Breast epithelium (tissue), 4 donors: ENCODE results near the gene LIPK. TPM values are rescaled to one million over a fixed set of nuclear protein-coding genes. Genes with fewer than 3 reads are reported as not detected.
"Not testable (repeated sequence)": the region's sequence is repeated elsewhere in the genome, so short reads cannot be mapped to it uniquely, and the experiment has no call there.

Experiments
- DNase-seq, 2 donors: peaks; one replicate each; pipeline ENCODE4 v3.0.0-alpha.2; 2019; ENCODE audit warnings: low spot score in 2 of 2
- H3K27ac ChIP-seq, 2 donors: fragments of 200-600 bp; sonication (generic) in 1 of 2; one replicate each; pipeline ENCODE4 v1.5.1; 2016 to 2019; ENCODE audit warnings: mild to moderate bottlenecking in 1 of 2
- H3K27me3 ChIP-seq, 2 donors: fragments of 200-600 bp; sonication (generic) in 1 of 2; one replicate each; pipeline versions ENCODE4 v1.5.1 to v1.6.0; 2017 to 2019; ENCODE audit warnings: control low read depth in 1 of 2, mild to moderate bottlenecking in 1 of 2
- H3K36me3 ChIP-seq: fragments of 200-600 bp; one replicate; pipeline ENCODE4 v1.5.1; 2019
- H3K4me1 ChIP-seq, 2 donors: fragments of 200-600 bp; sonication (generic); one replicate each; pipeline ENCODE4 v1.5.1; 2016 to 2019; ENCODE audit warnings: control low read depth in 1 of 2
- H3K4me3 ChIP-seq, 3 donors: fragments of 200-600 bp; sonication (generic); 1 replicate in 2 of 3; 2 replicates in 1 of 3; pipeline ENCODE4 v1.5.1; 2016 to 2019; ENCODE audit warnings: mild to moderate bottlenecking in 3 of 3, moderate library complexity in 2 of 3
- H3K9me3 ChIP-seq, 2 donors: fragments of 200-600 bp; sonication (generic) in 1 of 2; one replicate each; pipeline ENCODE4 v1.5.1; 2016 to 2019; ENCODE audit warnings: control low read depth in 1 of 2
- POLR2A ChIP-seq: fragments of 450-650 bp; IDR thresholded peaks from one replicate; pipeline ENCODE4 v1.6.1; 2016; ENCODE audit warnings: antibody characterized with exemption, mild to moderate bottlenecking, moderate library complexity
- POLR2AphosphoS5 ChIP-seq, 3 donors: sonication (generic); formaldehyde crosslinking; IDR thresholded peaks; one replicate each; pipeline ENCODE4 v1.6.1; 2017; ENCODE audit warnings: antibody characterized with exemption in 3 of 3
- intact Hi-C: fragments of 100-400 bp; cut with DNase I; formaldehyde crosslinking; loops from one replicate; pipeline ENCODE4 v1.15.1; 2023; ENCODE audit warnings: low total_unique reads
- total RNA-seq, 3 donors: library from RNA; depleted of rRNA; stranded (reverse); fragments of >200 nt; gene quantifications; one replicate each; pipeline ENCODE4 v1.1.0, GENCODE V29; 2016
- TF ChIP-seq, protein P1 (sequence below), 3 donors: fragments of 450-650 bp; IDR thresholded peaks; one replicate each; pipeline ENCODE4 v1.5.1; 2016 to 2017; ENCODE audit warnings: antibody characterized with exemption in 3 of 3, mild to moderate bottlenecking in 3 of 3, moderate library complexity in 3 of 3

The LIPK gene
- total RNA-seq, 3 donors from 2014 or later, result 0.66 to 3.2 TPM; not detected in 1

DNA sequence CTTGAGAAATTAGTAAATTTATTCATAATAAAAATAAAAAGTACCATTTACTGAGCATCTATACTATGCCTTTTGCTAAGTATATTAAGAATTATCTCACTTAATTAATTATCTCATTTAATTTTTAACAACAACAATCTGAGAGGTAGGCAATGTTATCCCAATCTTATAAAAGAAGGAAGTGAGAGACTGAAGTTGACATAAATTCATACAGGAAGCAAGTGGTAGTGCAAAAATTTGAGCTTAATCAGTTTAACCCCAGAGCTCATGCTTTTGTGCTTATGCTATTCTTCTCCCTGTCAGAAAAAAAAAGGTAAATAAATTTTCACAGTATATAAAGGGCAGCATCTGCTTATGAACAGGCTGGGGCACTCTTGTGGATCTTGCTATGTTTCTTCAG, 44.5 kb upstream of the LIPK start:
- Histone ChIP-seq H3K9me3 (no peaks in the 10 kb centered on the region), H3K27me3 (no peaks in the 10 kb centered on the region), H3K27ac (no peak overlapping the region), H3K36me3 (no peaks in the 10 kb centered on the region), H3K4me3 (no peak overlapping the region), H3K4me1 (no peaks in the 10 kb centered on the region)
- DNase-seq, result no peak
- intact Hi-C loops, result no loop called here
- no peak for TF ChIP-seq POLR2A
- TF ChIP-seq POLR2AphosphoS5 (IDR thresholded peaks at IDR 0.05), result no peak

DNA sequence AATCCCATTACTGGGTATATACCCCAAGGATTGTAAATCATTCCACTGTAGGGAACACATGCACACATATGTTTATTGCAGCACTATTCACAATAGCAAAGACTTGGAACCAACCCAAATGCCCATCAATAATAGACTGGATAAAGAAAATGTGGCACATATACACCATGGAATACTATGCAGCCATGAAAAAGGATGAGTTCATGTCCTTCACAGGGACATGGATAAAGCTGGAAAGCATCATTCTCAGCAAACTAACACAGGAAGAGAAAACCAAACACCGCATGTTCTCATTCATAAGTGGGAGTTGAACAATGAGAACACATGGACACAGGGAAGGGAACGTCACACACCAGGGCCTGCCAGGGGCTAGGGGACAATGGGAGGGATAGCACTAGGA, 42.9 kb upstream of the LIPK start:
- H3K9me3 ChIP-seq, H3K4me1 ChIP-seq, H3K36me3 ChIP-seq, H3K27me3 ChIP-seq, DNase-seq, H3K27ac ChIP-seq, H3K4me3 ChIP-seq, intact Hi-C loops: not testable (repeated sequence)

DNA sequence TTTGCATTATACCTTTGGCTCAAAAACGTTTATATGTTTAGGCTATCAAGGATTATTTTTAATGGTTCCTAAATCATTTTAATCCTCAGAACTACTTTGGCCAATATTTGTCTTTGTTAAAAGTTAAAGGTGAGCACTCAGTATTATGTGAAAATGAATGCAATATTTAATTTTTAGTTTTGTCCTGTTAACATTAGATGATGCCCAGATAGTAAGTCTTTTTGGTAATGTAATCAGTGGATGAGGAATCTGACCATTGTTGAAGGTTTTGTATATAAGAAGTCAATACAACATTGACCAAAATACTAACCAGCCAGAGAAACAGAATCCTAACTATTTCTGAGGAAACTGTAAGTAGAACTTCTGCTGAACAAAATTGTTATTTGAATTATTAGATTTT, 41.9 kb upstream of the LIPK start, which contains the start of gene LIPF:
LIPF (plus strand) TSS at position 301 of the 400 bp plus-strand sequence. CDS start 2,856 bp downstream, outside the sequence.
- intact Hi-C loops, result no loop called here
- H3K36me3 ChIP-seq, result no peaks in the 10 kb centered on the region
- DNase-seq, result no peak
- no peak for TF ChIP-seq POLR2A
- TF ChIP-seq, protein P1, sequence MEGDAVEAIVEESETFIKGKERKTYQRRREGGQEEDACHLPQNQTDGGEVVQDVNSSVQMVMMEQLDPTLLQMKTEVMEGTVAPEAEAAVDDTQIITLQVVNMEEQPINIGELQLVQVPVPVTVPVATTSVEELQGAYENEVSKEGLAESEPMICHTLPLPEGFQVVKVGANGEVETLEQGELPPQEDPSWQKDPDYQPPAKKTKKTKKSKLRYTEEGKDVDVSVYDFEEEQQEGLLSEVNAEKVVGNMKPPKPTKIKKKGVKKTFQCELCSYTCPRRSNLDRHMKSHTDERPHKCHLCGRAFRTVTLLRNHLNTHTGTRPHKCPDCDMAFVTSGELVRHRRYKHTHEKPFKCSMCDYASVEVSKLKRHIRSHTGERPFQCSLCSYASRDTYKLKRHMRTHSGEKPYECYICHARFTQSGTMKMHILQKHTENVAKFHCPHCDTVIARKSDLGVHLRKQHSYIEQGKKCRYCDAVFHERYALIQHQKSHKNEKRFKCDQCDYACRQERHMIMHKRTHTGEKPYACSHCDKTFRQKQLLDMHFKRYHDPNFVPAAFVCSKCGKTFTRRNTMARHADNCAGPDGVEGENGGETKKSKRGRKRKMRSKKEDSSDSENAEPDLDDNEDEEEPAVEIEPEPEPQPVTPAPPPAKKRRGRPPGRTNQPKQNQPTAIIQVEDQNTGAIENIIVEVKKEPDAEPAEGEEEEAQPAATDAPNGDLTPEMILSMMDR (IDR thresholded peaks at IDR 0.05), result no peak
- TF ChIP-seq POLR2AphosphoS5 (IDR thresholded peaks at IDR 0.05), result no peak
- H3K27ac ChIP-seq, result no peak within 1 kb of the TSS
- H3K27me3 ChIP-seq, result no peaks in the 10 kb centered on the region
- H3K4me3 ChIP-seq, result no peak within 1 kb of the TSS
- H3K9me3 ChIP-seq, result no peaks in the 10 kb centered on the region
- no peaks in the 10 kb centered on the region for H3K4me1 ChIP-seq

DNA sequence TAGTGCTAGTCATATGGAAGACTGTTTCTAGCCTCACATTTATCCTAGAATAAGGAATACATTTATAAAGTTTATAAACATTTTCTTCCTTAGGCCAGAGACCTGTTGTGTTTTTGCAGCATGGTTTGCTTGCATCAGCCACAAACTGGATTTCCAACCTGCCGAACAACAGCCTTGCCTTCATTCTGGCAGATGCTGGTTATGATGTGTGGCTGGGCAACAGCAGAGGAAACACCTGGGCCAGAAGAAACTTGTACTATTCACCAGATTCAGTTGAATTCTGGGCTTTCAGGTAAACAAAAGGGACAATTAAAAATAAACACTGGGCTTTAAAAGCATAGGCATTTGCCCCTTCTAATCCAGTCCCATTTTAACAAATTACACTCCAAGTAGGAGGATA, 37.6 kb upstream of the LIPK start:
- H3K4me1 ChIP-seq, result no peaks in the 10 kb centered on the region
- H3K9me3 ChIP-seq, result no peaks in the 10 kb centered on the region
- H3K27ac ChIP-seq, result no peak overlapping the region
- DNase-seq, result no peak
- H3K27me3 ChIP-seq, result no peaks in the 10 kb centered on the region
- TF ChIP-seq POLR2A (no peak), POLR2AphosphoS5 (IDR thresholded peaks at IDR 0.05) (no peak)
- TF ChIP-seq, protein P1 (IDR thresholded peaks at IDR 0.05), result no peak
- no peaks in the 10 kb centered on the region for H3K36me3 ChIP-seq
- no peak overlapping the region for H3K4me3 ChIP-seq
- intact Hi-C loops, result no loop called here

DNA sequence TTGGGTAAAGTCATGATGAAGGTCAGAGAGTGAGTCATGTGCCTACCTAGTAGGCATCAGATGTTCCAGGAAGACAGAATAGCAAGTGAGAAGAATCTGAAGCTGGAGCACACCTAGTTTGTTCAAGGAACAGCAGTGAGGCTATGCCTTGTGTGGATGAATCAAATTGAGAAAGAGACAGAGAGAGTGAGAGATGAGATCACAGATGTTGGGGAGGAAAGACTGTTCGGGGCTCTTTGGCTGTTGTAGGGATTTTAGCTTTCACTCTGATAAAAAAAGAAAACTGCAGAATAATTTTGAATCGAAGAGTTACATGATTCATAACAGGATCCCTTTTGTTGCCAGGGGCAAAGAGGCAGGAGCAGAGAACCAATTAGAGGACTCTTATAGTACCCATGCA, 35.6 kb upstream of the LIPK start:
- Histone ChIP-seq H3K36me3 (no peaks in the 10 kb centered on the region), H3K4me3 (no peak overlapping the region), H3K27me3 (no peaks in the 10 kb centered on the region), H3K9me3 (no peaks in the 10 kb centered on the region), H3K27ac (no peak overlapping the region), H3K4me1 (no peaks in the 10 kb centered on the region)
- intact Hi-C loops, result no loop called here
- TF ChIP-seq POLR2A (no peak), POLR2AphosphoS5 (IDR thresholded peaks at IDR 0.05) (no peak)
- TF ChIP-seq, protein P1 (IDR thresholded peaks at IDR 0.05), result no peak
- no peak for DNase-seq

DNA sequence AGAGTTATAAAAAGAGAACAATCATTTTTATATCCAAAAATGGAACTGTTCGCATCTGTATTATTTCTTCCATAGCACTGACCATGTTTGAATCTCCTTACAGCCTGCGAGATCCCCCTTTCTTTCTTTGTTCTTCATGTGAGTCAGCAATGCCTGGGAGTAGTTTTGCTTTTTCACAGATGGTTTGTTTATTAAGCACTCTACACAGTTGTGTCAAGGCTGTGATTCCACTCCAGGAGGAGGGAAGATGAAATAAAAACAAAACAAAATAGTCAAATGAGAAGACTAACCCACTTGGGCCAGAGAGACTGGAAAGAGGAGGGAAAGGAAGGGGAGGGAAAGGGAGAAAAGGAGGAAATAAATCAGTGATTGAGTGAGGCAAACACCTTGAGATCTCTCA, 34.0 kb upstream of the LIPK start:
- intact Hi-C loops, result no loop called here
- no peaks in the 10 kb centered on the region for H3K4me1 ChIP-seq

More for the DNA sequence above, 34.0 kb upstream of the LIPK start:
- H3K27me3 ChIP-seq, result no peaks in the 10 kb centered on the region
- no peak for TF ChIP-seq POLR2AphosphoS5 (IDR thresholded peaks at IDR 0.05)
- no peak for TF ChIP-seq POLR2A
- TF ChIP-seq, protein P1 (IDR thresholded peaks at IDR 0.05), result no peak
- no peaks in the 10 kb centered on the region for H3K36me3 ChIP-seq
- no peaks in the 10 kb centered on the region for H3K9me3 ChIP-seq
- no peak for DNase-seq
- H3K4me3 ChIP-seq, result no peak overlapping the region
- no peak overlapping the region for H3K27ac ChIP-seq
